SK-N-SH (cell line): Measurements from ENCODE around the gene MPDZ. TPM values are rescaled to one million over a fixed set of nuclear protein-coding genes. Genes with fewer than 3 reads are reported as not detected.

Source experiments
- CTCF ChIA-PET: fragments of 300-600, 350-600 bp; formaldehyde crosslinking; extraction: SDS; loops from one replicate; lab custom pipeline; 2021; lab: Yijun Ruan, JAX
- POLR2A ChIA-PET: fragments of 350-600 bp; sonication (Branson Sonifier 250); formaldehyde crosslinking; extraction: SDS; loops from one replicate; lab custom pipeline; 2020; ENCODE audit warnings: antibody characterized with exemption, inconsistent platforms; lab: Yijun Ruan, JAX
- DNase-seq: peaks from one replicate; pipeline ENCODE4 v3.0.0; 2012
- H2AFZ ChIP-seq: fragments of 200-600 bp; sonication (generic); 2 replicates; pipeline ENCODE4 v1.8.1; 2016; ENCODE audit warnings: antibody characterized with exemption, mild to moderate bottlenecking, low read depth
- H3F3A ChIP-seq: fragments of 200-600 bp; sonication (generic); replicated peaks from 2 replicates; pipeline ENCODE3; 2016; ENCODE audit warnings: antibody characterized with exemption, mild to moderate bottlenecking; ENCODE audit not compliant: insufficient read depth
- H3K27ac ChIP-seq, 2 experiments: fragments of 200-500 bp in 1 of 2; fragments of 200-600 bp in 1 of 2; sonication (Bioruptor generic) in 1 of 2; sonication (generic), shearing (Covaris generic) in 1 of 2; 2 replicates each; pipeline versions ENCODE4 v1.5.1 to v1.6.1; 2014 to 2016; ENCODE audit warnings: low read depth in 2 of 2, inconsistent platforms in 1 of 2, low read length in 1 of 2, mild to moderate bottlenecking in 1 of 2, mixed read lengths in 1 of 2
- H3K27me3 ChIP-seq: fragments of 200-600 bp; sonication (generic), shearing (Covaris generic); 2 replicates; pipeline ENCODE4 v1.6.1; 2016; ENCODE audit warnings: mixed run types; ENCODE audit not compliant: insufficient read depth
- H3K36me3 ChIP-seq, 2 experiments: fragments of 200-500 bp in 1 of 2; fragments of 200-600 bp in 1 of 2; sonication (Bioruptor generic) in 1 of 2; sonication (generic) in 1 of 2; replicated peaks in 1 of 2; 2 replicates each; pipeline versions ENCODE3 to v1.5.1; 2014 to 2016; ENCODE audit warnings: low read length in 1 of 2, mild to moderate bottlenecking in 1 of 2; ENCODE audit not compliant: insufficient read depth in 2 of 2, control insufficient read depth in 1 of 2
- H3K4me1 ChIP-seq, 2 experiments: fragments of 200-500 bp in 1 of 2; fragments of 200-600 bp in 1 of 2; sonication (Bioruptor generic) in 1 of 2; sonication (generic), shearing (Covaris generic) in 1 of 2; 2 replicates each; pipeline versions ENCODE4 v1.5.1 to v1.6.1; 2014 to 2016; ENCODE audit warnings: low read depth in 1 of 2, low read length in 1 of 2, mixed run types in 1 of 2; ENCODE audit not compliant: insufficient read depth in 2 of 2, control insufficient read depth in 1 of 2
- H3K4me2 ChIP-seq: fragments of 200-600 bp; sonication (generic), shearing (Covaris generic); 2 replicates; pipeline ENCODE4 v1.6.1; 2017; ENCODE audit warnings: mixed run types
- H3K4me3 ChIP-seq, 2 experiments: fragments of 200-500 bp in 1 of 2; fragments of 200-600 bp in 1 of 2; sonication (Bioruptor generic) in 1 of 2; sonication (generic), shearing (Covaris generic) in 1 of 2; 2 replicates each; pipeline versions ENCODE4 v1.5.1 to v1.8.1; 2014 to 2016; ENCODE audit warnings: low read depth in 2 of 2, inconsistent platforms in 1 of 2, low read length in 1 of 2, mild to moderate bottlenecking in 1 of 2, mixed read lengths in 1 of 2, moderate library complexity in 1 of 2
- H3K79me2 ChIP-seq: fragments of 200-600 bp; sonication (generic); 2 replicates; pipeline ENCODE4 v1.8.1; 2017; ENCODE audit warnings: mild to moderate bottlenecking; ENCODE audit not compliant: insufficient read depth
- H3K9ac ChIP-seq: fragments of 200-600 bp; sonication (generic); 2 replicates; pipeline ENCODE4 v1.6.1; 2017; ENCODE audit warnings: mixed run types
- H3K9me2 ChIP-seq: fragments of 200-600 bp; sonication (generic); 2 replicates; pipeline ENCODE4 v1.6.1; 2017; ENCODE audit warnings: mixed run types
- H3K9me3 ChIP-seq: fragments of 200-600 bp; sonication (generic); 2 replicates; pipeline ENCODE4 v1.6.1; 2017; ENCODE audit warnings: mixed run types, mild to moderate bottlenecking, moderate library complexity
- H4K20me1 ChIP-seq: fragments of 200-600 bp; sonication (generic); 2 replicates; pipeline ENCODE4 v1.6.1; 2017; ENCODE audit warnings: mild to moderate bottlenecking, mixed run types; ENCODE audit not compliant: insufficient read depth
- CHD2 ChIP-seq: fragments of 150-350 bp; IDR thresholded peaks from 2 replicates; pipeline ENCODE4 v1.6.1; 2018; ENCODE audit warnings: low read length; ENCODE audit not compliant: partially characterized antibody
- CTCF ChIP-seq: fragments of 200-600 bp; sonication (generic); IDR thresholded peaks from 2 replicates; pipeline ENCODE4 v1.6.1; 2017; ENCODE audit warnings: antibody characterized with exemption, mild to moderate bottlenecking, moderate library complexity
- EZH2phosphoT487 ChIP-seq: fragments of 200-600 bp; sonication (generic); IDR thresholded peaks from 2 replicates; pipeline ENCODE4 v1.6.1; 2017; ENCODE audit warnings: low read depth, mixed run types, mild to moderate bottlenecking, antibody characterized with exemption, moderate library complexity, borderline replicate concordance
- GATA2 ChIP-seq: sonication (generic); formaldehyde crosslinking; IDR thresholded peaks from 2 replicates; pipeline ENCODE4 v1.5.0; 2020; ENCODE audit warnings: mild to moderate bottlenecking, missing genetic modification reagents
- NFIC ChIP-seq: IDR thresholded peaks from 2 replicates; pipeline ENCODE4 v1.4.0; 2012; ENCODE audit warnings: borderline replicate concordance
- NRF1 ChIP-seq: IDR thresholded peaks from 2 replicates; pipeline ENCODE4 v1.6.1; 2012; ENCODE audit warnings: low read depth, mild to moderate bottlenecking, low read length
- RAD21 ChIP-seq: IDR thresholded peaks from 2 replicates; pipeline ENCODE4 v1.6.1; 2012; ENCODE audit warnings: mild to moderate bottlenecking, low read length
- RCOR1 ChIP-seq: fragments of 150-350 bp; IDR thresholded peaks from 2 replicates; pipeline ENCODE4 v1.6.1; 2017; ENCODE audit warnings: antibody characterized with exemption, low read length
- RXRA ChIP-seq: IDR thresholded peaks from 2 replicates; pipeline ENCODE4 v1.4.0; 2012; ENCODE audit warnings: low read depth, mild to moderate bottlenecking, borderline replicate concordance
- TEAD4 ChIP-seq: IDR thresholded peaks from 2 replicates; pipeline ENCODE4 v1.4.0; 2012; ENCODE audit warnings: mild to moderate bottlenecking, borderline replicate concordance; ENCODE audit not compliant: insufficient read depth
- WGBS: methylation state at CpG from one replicate; pipeline ENCODE4 v1.1.6; 2017; ENCODE audit warnings: low lambda C conversion rate; 5-methylcytosine and 5-hydroxymethylcytosine counted together
- polyA plus RNA-seq, 3 experiments: library from polyadenylated mRNA; depleted of rRNA; stranded (reverse); fragments of >200 nt; gene quantifications; 2 replicates each; pipeline ENCODE4 v1.2.3, GENCODE V29; 2012
- TF ChIP-seq, protein P1 (sequence below): IDR thresholded peaks from 2 replicates; pipeline ENCODE4; 2012
- TF ChIP-seq, protein P2 (sequence below): IDR thresholded peaks from 2 replicates; pipeline ENCODE4 v1.4.0; 2012; ENCODE audit warnings: low read depth, borderline replicate concordance
- TF ChIP-seq, protein P3 (sequence below): IDR thresholded peaks from 2 replicates; pipeline ENCODE4 v1.4.0; 2012; ENCODE audit warnings: low read depth

MPDZ gene
- polyA plus RNA-seq, 1 of the 3 experiments (the other 2 are of a cell fraction): 20.5 TPM

DNA sequence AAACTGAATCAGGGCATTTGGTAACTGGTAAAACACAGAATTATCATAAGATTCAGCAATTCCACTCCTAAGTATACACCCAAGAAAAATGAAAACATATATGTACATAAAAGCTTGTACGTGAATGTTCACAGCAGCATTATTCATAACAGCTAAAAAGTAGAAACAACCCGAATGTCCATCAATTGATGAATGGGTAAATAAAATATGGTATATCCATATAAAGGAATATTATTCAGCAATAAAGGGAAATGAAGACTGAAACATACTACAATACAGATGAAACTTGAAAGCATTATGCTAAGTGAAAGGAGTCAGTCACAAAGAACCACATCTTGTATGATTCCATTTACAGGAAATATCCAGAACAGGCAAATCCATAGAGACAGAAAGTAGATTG lies 65.5 kb downstream of the MPDZ start:
- Histone ChIP-seq H3K4me1 (peaks cover 0 to 2% of the 10 kb centered on the region in 2 experiments; a peak in 2 of 4 replicates), H3K9me3 (no peaks in the 10 kb centered on the region), H3K27me3 (no peaks in the 10 kb centered on the region), H3F3A (peaks cover 3% of the 10 kb centered on the region), H3K9me2 (no peaks in the 10 kb centered on the region), H3K36me3 (peaks cover 43 to 55% of the 10 kb centered on the region in 2 experiments), H3K9ac (no peak overlapping the region), H4K20me1 (no peaks in the 10 kb centered on the region), H3K4me2 (no peak overlapping the region), H3K79me2 (no peaks in the 10 kb centered on the region), H2AFZ (no peak overlapping the region), H3K27ac (no peak overlapping the region), H3K4me3 (no peak overlapping the region)
- TF ChIP-seq, protein P1, sequence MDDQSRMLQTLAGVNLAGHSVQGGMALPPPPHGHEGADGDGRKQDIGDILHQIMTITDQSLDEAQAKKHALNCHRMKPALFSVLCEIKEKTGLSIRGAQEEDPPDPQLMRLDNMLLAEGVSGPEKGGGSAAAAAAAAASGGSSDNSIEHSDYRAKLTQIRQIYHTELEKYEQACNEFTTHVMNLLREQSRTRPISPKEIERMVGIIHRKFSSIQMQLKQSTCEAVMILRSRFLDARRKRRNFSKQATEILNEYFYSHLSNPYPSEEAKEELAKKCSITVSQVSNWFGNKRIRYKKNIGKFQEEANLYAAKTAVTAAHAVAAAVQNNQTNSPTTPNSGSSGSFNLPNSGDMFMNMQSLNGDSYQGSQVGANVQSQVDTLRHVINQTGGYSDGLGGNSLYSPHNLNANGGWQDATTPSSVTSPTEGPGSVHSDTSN: no peak
- TF ChIP-seq NFIC: no peak
- no peak for TF ChIP-seq RXRA
- CTCF ChIA-PET: no interaction called here
- DNase-seq: no peak
- POLR2A ChIA-PET: no interaction called here
- whole genome bisulfite sequencing: 94% methylated on average over 2 of the region's 2 CpGs

DNA sequence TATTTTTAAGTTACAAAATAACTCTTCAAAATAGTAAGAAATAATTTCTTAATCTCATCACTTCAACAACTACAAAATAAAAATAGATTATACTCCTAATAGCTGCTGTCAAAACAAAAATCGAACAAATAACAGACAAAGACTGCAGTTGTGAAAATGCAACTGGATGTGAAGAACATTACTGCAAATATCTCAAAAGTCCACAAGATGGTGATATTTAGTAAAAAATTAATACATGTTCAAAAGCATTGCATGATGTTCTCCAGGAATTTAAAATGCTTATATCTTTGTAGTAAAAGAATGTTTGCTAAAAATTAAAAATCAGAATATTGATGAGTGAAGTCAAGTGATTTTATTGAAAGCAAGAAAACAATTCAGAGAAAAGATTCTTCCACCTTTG lies 66.2 kb downstream of the MPDZ start:
- H3K27ac ChIP-seq: no peak overlapping the region
- no peak overlapping the region for H3K4me2 ChIP-seq
- H3K4me1 ChIP-seq: peaks cover 0 to 2% of the 10 kb centered on the region in 2 experiments; a peak in 2 of 4 replicates
- H3K9ac ChIP-seq: no peak overlapping the region
- no peaks in the 10 kb centered on the region for H3K9me2 ChIP-seq
- peak; percentile 36; the same call in 1 of the 2 replicates for TF ChIP-seq RAD21
- peak; percentile 71 for TF ChIP-seq CTCF
- TF ChIP-seq, protein P1: no peak
- 84% methylated on average over 1 of the region's 1 CpG for WGBS
- H3K9me3 ChIP-seq: no peaks in the 10 kb centered on the region
- no peak for DNase-seq
- ChIA-PET POLR2A (no interaction called here), CTCF (interaction anchor here (0.6 kb wide), 1 partner anchor 216 kb away, joined by 3 read pairs; no protein-coding TSS in a partner anchor)
- H2AFZ ChIP-seq: no peak overlapping the region
- no peaks in the 10 kb centered on the region for H4K20me1 ChIP-seq
- H3K79me2 ChIP-seq: no peaks in the 10 kb centered on the region
- peaks cover 3% of the 10 kb centered on the region for H3F3A ChIP-seq
- peaks cover 38 to 52% of the 10 kb centered on the region in 2 experiments for H3K36me3 ChIP-seq
- no peak overlapping the region for H3K4me3 ChIP-seq
- H3K27me3 ChIP-seq: no peaks in the 10 kb centered on the region

DNA sequence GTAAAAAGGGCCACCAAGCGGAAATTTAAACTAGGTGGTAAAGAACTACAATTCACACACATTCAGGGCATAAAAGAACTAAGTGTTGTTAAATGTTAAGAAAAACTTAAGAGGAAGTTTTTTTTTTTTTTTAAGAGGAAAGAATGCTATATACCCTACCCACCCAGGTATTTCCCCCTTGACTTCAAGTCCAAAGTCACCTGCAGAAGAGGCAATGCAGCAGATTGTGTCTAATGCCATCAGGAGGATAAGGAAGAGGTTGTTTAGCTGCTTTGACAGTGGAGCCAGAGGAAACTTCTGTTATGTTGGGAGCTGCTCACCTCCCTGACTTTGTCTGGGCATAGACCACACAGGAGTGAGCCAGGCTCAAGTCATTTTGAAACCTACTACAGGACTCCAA lies 69.2 kb downstream of the MPDZ start:
- Histone ChIP-seq H3K27me3 (no peaks in the 10 kb centered on the region), H3K9me2 (no peaks in the 10 kb centered on the region), H3K79me2 (no peaks in the 10 kb centered on the region), H3K4me3 (no peak overlapping the region), H3K9me3 (no peaks in the 10 kb centered on the region), H3K36me3 (peaks cover 29 to 50% of the 10 kb centered on the region in 2 experiments), H3K4me2 (no peak overlapping the region), H3K4me1 (no peaks in the 10 kb centered on the region; a peak in 1 of 4 replicates), H3K9ac (no peak overlapping the region), H2AFZ (no peak overlapping the region), H4K20me1 (no peaks in the 10 kb centered on the region), H3K27ac (no peak overlapping the region), H3F3A (peaks cover 3% of the 10 kb centered on the region)
- ChIA-PET CTCF (no interaction called here), POLR2A (no interaction called here)
- 94% methylated on average over 1 of the region's 1 CpG for WGBS
- DNase-seq: no peak
- TF ChIP-seq RAD21 (no peak), EZH2phosphoT487 (no peak), NFIC (no peak), CHD2 (no peak), RCOR1 (no peak), NRF1 (no peak), TEAD4 (no peak), GATA2 (CRISPR knock-in tag) (no peak)
- TF ChIP-seq, protein P2, sequence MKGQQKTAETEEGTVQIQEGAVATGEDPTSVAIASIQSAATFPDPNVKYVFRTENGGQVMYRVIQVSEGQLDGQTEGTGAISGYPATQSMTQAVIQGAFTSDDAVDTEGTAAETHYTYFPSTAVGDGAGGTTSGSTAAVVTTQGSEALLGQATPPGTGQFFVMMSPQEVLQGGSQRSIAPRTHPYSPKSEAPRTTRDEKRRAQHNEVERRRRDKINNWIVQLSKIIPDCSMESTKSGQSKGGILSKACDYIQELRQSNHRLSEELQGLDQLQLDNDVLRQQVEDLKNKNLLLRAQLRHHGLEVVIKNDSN: no peak
- TF ChIP-seq, protein P3, sequence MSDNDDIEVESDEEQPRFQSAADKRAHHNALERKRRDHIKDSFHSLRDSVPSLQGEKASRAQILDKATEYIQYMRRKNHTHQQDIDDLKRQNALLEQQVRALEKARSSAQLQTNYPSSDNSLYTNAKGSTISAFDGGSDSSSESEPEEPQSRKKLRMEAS: no peak
